NT2/D1 (cell line): ENCODE results near the gene FOXP1.

Source experiments
- YY1 ChIP-seq: IDR thresholded peaks from 2 replicates; pipeline ENCODE4 v1.6.1; 2011; ENCODE audit not compliant: insufficient read length, insufficient read depth
- ZNF274 ChIP-seq: IDR thresholded peaks from 2 replicates; pipeline ENCODE4 v1.6.1; 2011; ENCODE audit warnings: mild to moderate bottlenecking, low read depth, low read length

GRCh38 chr3:71551311-71551919 is 32.1 kb downstream of the FOXP1 start:
- TF ChIP-seq YY1 (no peak), ZNF274 (no peak)
